HG02943 (cell line): Measurements from ENCODE around the gene SPAG6.

ENCODE experiments used
- ATAC-seq: cut with Tn5 transposase; IDR thresholded peaks from one replicate; pipeline ENCODE4 v1.9.1; 2021; ENCODE audit warnings: mild to moderate bottlenecking, low read depth, moderate library complexity; ENCODE audit not compliant: unreplicated experiment

The SPAG6 gene

GRCh38 chr10:22321924-22322640 is 23.2 kb upstream of the SPAG6 start:
- ATAC-seq = no peak

GRCh38 chr10:22322641-22323160 is 22.6 kb upstream of the SPAG6 start:
- no peak for ATAC-seq

- ATAC-seq = no peak
Observed at GRCh38 chr10:22323538-22324305, 21.6 kb upstream of the SPAG6 start.

GRCh38 chr10:22324413-22324812 is 20.9 kb upstream of the SPAG6 start:
- ATAC-seq = no peak

- no peak for ATAC-seq
Observed at GRCh38 chr10:22324893-22325271, 20.4 kb upstream of the SPAG6 start.

GRCh38 chr10:22325272-22326144 is 19.8 kb upstream of the SPAG6 start:
- ATAC-seq = no peak

- ATAC-seq = no peak
Observed at GRCh38 chr10:22326145-22326702, 19.1 kb upstream of the SPAG6 start.

GRCh38 chr10:22329150-22329549 is 16.1 kb upstream of the SPAG6 start:
- ATAC-seq = no peak

GRCh38 chr10:22332116-22332692 is 13.1 kb upstream of the SPAG6 start:
- ATAC-seq = no peak

- no peak for ATAC-seq
Observed at GRCh38 chr10:22333167-22333974, 11.9 kb upstream of the SPAG6 start.

- ATAC-seq = no peak
Observed at GRCh38 chr10:22333975-22334282, 11.4 kb upstream of the SPAG6 start.

GRCh38 chr10:22334414-22335172 is 10.7 kb upstream of the SPAG6 start:
- no peak for ATAC-seq

GRCh38 chr10:22335173-22335933 is 9.9 kb upstream of the SPAG6 start:
- peak; percentile 50 for ATAC-seq

- ATAC-seq = no peak
Observed at GRCh38 chr10:22338185-22338900, 7.0 kb upstream of the SPAG6 start.

GRCh38 chr10:22338931-22339330 is 6.4 kb upstream of the SPAG6 start:
- no peak for ATAC-seq

- no peak for ATAC-seq
Observed at GRCh38 chr10:22339761-22340328, 5.5 kb upstream of the SPAG6 start.
